A549 (cell line): ENCODE measurements around the gene HERC3. TPM values are rescaled to one million over a fixed set of nuclear protein-coding genes. Genes with fewer than 3 reads are reported as not detected.

Experiments used
- ATAC-seq, 2 experiments: fragments of 200-7000 bp in 1 of 2; fragments of >200 bp in 1 of 2; cut with Nextera tagmentation in 1 of 2; cut with Tn5 transposase in 1 of 2; 3 replicates each; pipeline versions ENCODE4 v1.8.0 to v1.9.1; 2018 to 2020; ENCODE audit warnings: mild to moderate bottlenecking in 1 of 2, moderate library complexity in 1 of 2
- CTCF ChIA-PET: fragments of 300-600 bp; sonication (Branson Sonifier 250); formaldehyde crosslinking; extraction: SDS; loops from one replicate; lab custom pipeline; 2021; ENCODE audit warnings: antibody characterized with exemption, inconsistent platforms; lab: Yijun Ruan, JAX
- POLR2A ChIA-PET: fragments of 350-600 bp; formaldehyde crosslinking; extraction: SDS; loops from one replicate; lab custom pipeline; 2021; ENCODE audit warnings: antibody characterized with exemption, inconsistent platforms; lab: Yijun Ruan, JAX
- DNase-seq, 2 experiments: peaks; one replicate each; pipeline versions ENCODE4 v3.0.0 to v3.0.0-alpha.2; 2011 to 2016; ENCODE audit warnings: low read depth in 1 of 2, low spot score in 1 of 2
- FAIRE-seq: peaks from 2 replicates; lab custom pipeline; 2011; peaks lifted over from hg19 to GRCh38; lab: Jason Lieb, UNC
- H3K27ac ChIP-seq, 2 experiments: fragments of >200 bp; sonication (Bioruptor Twin); formaldehyde crosslinking; 3 replicates each; pipeline ENCODE4 v1.5.1; 2016 to 2017
- H3K4me1 ChIP-seq: fragments of >200 bp; sonication (Bioruptor Twin); formaldehyde crosslinking; 3 replicates; pipeline ENCODE4 v1.6.1; 2016
- H3K4me2 ChIP-seq: fragments of >200 bp; sonication (Bioruptor Twin); formaldehyde crosslinking; 3 replicates; pipeline ENCODE4 v1.6.1; 2016
- H3K4me3 ChIP-seq: fragments of >200 bp; sonication (Bioruptor Twin); formaldehyde crosslinking; 3 replicates; pipeline ENCODE4 v1.5.1; 2016
- H3K9me3 ChIP-seq: fragments of >200 bp; sonication (Bioruptor Twin); formaldehyde crosslinking; 3 replicates; pipeline ENCODE4 v1.6.1; 2016
- ATOH8 ChIP-seq: fragments of 250-450 bp; sonication (Bioruptor Pico); IDR thresholded peaks from 2 replicates; pipeline ENCODE4 v1.5.0; 2020; ENCODE audit warnings: low read depth, mild to moderate bottlenecking, moderate library complexity
- CBX2 ChIP-seq: fragments of 200-600 bp; sonication (generic); IDR thresholded peaks from 2 replicates; pipeline ENCODE4 v1.6.1; 2016; ENCODE audit warnings: low read depth, mild to moderate bottlenecking, borderline replicate concordance
- CHD2 ChIP-seq: fragments of 150-350 bp; IDR thresholded peaks from 2 replicates; pipeline ENCODE4 v1.6.1; 2014; ENCODE audit warnings: low read length; ENCODE audit not compliant: partially characterized antibody
- EHF ChIP-seq: fragments of 250-450 bp; sonication (Bioruptor Pico); IDR thresholded peaks from 2 replicates; pipeline ENCODE4 v1.5.0; 2020; ENCODE audit warnings: mild to moderate bottlenecking
- EHMT2 ChIP-seq: fragments of 200-600 bp; sonication (generic); IDR thresholded peaks from 2 replicates; pipeline ENCODE4 v1.6.1; 2016; ENCODE audit warnings: antibody characterized with exemption, low read depth, mild to moderate bottlenecking, moderate library complexity
- ELK1 ChIP-seq: fragments of 150-350 bp; IDR thresholded peaks from 2 replicates; pipeline ENCODE4 v1.6.1; 2014; ENCODE audit warnings: low read depth, mild to moderate bottlenecking, low read length
- ESRRA ChIP-seq: fragments of 150-350 bp; IDR thresholded peaks from 2 replicates; pipeline ENCODE4 v1.6.1; 2014; ENCODE audit warnings: mild to moderate bottlenecking, low read length, borderline replicate concordance
- FOSL2 ChIP-seq, 2 experiments: fragments of 450-650 bp in 1 of 2; fragments of >200 bp in 1 of 2; sonication (Bioruptor Twin) in 1 of 2; formaldehyde crosslinking; IDR thresholded peaks; 2 replicates each; pipeline versions ENCODE4 v1.5.0 to v1.6.1; 2016 to 2020; ENCODE audit warnings: mild to moderate bottlenecking in 1 of 2, moderate library complexity in 1 of 2
- HDAC2 ChIP-seq: fragments of 200-600 bp; sonication (generic); IDR thresholded peaks from 2 replicates; pipeline ENCODE4 v1.6.1; 2016
- HES2 ChIP-seq: fragments of >200 bp; sonication (Bioruptor Twin); formaldehyde crosslinking; IDR thresholded peaks from 2 replicates; pipeline ENCODE4 v1.6.1; 2016
- HOXB5 ChIP-seq: fragments of 250-450 bp; sonication (Bioruptor Pico); IDR thresholded peaks from 2 replicates; pipeline ENCODE4 v1.5.0; 2020; ENCODE audit warnings: mild to moderate bottlenecking, moderate library complexity
- KDM1A ChIP-seq: fragments of 200-600 bp; sonication (generic); IDR thresholded peaks from 2 replicates; pipeline ENCODE4 v1.6.1; 2016; ENCODE audit warnings: low read depth, mild to moderate bottlenecking
- KDM5A ChIP-seq: fragments of 200-600 bp; sonication (generic); IDR thresholded peaks from 2 replicates; pipeline ENCODE4 v1.6.1; 2016; ENCODE audit warnings: antibody characterized with exemption, mild to moderate bottlenecking
- MAZ ChIP-seq: fragments of 150-350 bp; IDR thresholded peaks from 2 replicates; pipeline ENCODE4 v1.6.1; 2014; ENCODE audit warnings: antibody characterized with exemption, low read depth, low read length, borderline replicate concordance
- NFE2L2 ChIP-seq: fragments of 150-350 bp; conservative IDR thresholded peaks from 2 replicates; pipeline ENCODE4 v1.6.1; 2014; ENCODE audit warnings: low read length
- NPAS2 ChIP-seq: fragments of 250-450 bp; sonication (Bioruptor Pico); IDR thresholded peaks from 2 replicates; pipeline ENCODE4 v1.8.0; 2022; ENCODE audit warnings: mild to moderate bottlenecking, moderate library complexity, borderline replicate concordance
- RAD21 ChIP-seq, 2 experiments: fragments of >200 bp in 1 of 2; sonication (Bioruptor Twin) in 1 of 2; formaldehyde crosslinking in 1 of 2; IDR thresholded peaks in 1 of 2; conservative IDR thresholded peaks in 1 of 2; 2 replicates in 1 of 2; 3 replicates in 1 of 2; pipeline ENCODE4 v1.6.1; 2012 to 2018; ENCODE audit warnings: inconsistent platforms in 1 of 2
- RCOR1 ChIP-seq: fragments of 150-350 bp; IDR thresholded peaks from 2 replicates; pipeline ENCODE4 v1.6.1; 2014; ENCODE audit warnings: antibody characterized with exemption, low read length, low read depth
- RNF2 ChIP-seq: fragments of 200-600 bp; sonication (generic); IDR thresholded peaks from 2 replicates; pipeline ENCODE4 v1.6.1; 2016; ENCODE audit warnings: low read depth, mild to moderate bottlenecking, antibody characterized with exemption, moderate library complexity, borderline replicate concordance
- TFCP2L1 ChIP-seq: fragments of 250-450 bp; sonication (Bioruptor Pico); IDR thresholded peaks from 2 replicates; pipeline ENCODE4 v1.5.0; 2021; ENCODE audit warnings: mild to moderate bottlenecking
- ZFP36 ChIP-seq: fragments of 450-650 bp; IDR thresholded peaks from 2 replicates; pipeline ENCODE4 v1.6.1; 2014; ENCODE audit warnings: borderline replicate concordance; ENCODE audit not compliant: partially characterized antibody
- ZNF302 ChIP-seq: fragments of 250-450 bp; sonication (Bioruptor Pico); IDR thresholded peaks from 2 replicates; pipeline ENCODE4 v1.9.0; 2021; ENCODE audit warnings: inconsistent platforms, mild to moderate bottlenecking, moderate library complexity
- ZSCAN20 ChIP-seq: fragments of 250-450 bp; sonication (Bioruptor Pico); IDR thresholded peaks from 2 replicates; pipeline ENCODE4 v1.8.0; 2022; ENCODE audit warnings: mild to moderate bottlenecking, moderate library complexity
- WGBS: methylation state at CpG from one replicate; pipeline ENCODE4 v1.1.6; 2017; ENCODE audit errors: missing lambda C conversion rate; 5-methylcytosine and 5-hydroxymethylcytosine counted together
- polyA plus RNA-seq, 4 experiments: library from polyadenylated mRNA; depleted of rRNA in 3 of 4; stranded (reverse); fragments of >200 nt; fragmentation: RNase III in 1 of 4; extraction: RNeasy Plus Mini Kit Qiagen cat#74134 plus additional on column Dnase treatment in 1 of 4; gene quantifications; 2 replicates in 3 of 4; 3 replicates in 1 of 4; pipeline ENCODE4 v1.2.3, GENCODE V29; 2011 to 2017
- TF ChIP-seq, protein P1 (sequence below): IDR thresholded peaks from 2 replicates; pipeline ENCODE4 v1.6.1; 2012; ENCODE audit warnings: low read depth, borderline replicate concordance
- TF ChIP-seq, protein P2 (sequence below): IDR thresholded peaks from 2 replicates; pipeline ENCODE4 v1.6.1; 2012
- TF ChIP-seq, protein P3 (sequence below): fragments of >200 bp; sonication (Bioruptor Twin); formaldehyde crosslinking; IDR thresholded peaks from 3 replicates; pipeline ENCODE4 v1.5.1; 2016

The HERC3 gene
- polyA plus RNA-seq, 2 of the 4 experiments (the other 2 are of a cell fraction): 4.9 to 6.2 TPM

GRCh38 chr4:88619971-88620370, 27.7 kb downstream of the HERC3 start:
- WGBS: 7% methylated on average over 1 of the region's 1 CpG

DNA sequence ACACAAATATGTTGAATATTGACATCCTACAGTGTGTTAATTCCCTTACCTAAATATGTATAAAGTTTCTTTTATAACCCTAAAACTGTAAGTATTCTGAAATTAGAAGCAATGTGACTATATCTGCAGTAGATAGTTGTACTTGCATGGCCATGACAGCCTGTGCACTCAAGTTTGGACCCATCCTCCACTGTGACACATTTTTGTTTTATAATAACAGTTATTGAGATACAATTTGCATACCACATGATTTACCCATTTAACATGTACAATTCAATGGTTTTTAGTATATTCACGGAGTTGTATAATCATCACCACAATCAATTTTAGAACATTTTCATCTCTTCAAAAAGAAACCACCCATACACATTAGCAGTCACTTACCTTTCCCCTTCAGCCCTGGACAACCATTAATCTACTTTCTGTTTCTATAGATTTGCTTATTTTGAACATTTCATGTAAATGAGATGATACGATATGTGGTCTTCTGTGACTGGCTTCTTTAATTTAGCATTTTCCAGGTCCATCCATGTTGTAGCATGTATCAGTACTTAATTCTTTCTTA, 29.6 kb downstream of the HERC3 start:
- POLR2A ChIA-PET: no interaction called here
- DNase-seq (no peak), ATAC-seq (no peak), FAIRE-seq (no peak)
- CTCF ChIA-PET: no interaction called here
- TF ChIP-seq ZFP36: no peak
- TF ChIP-seq CBX2: no peak
- TF ChIP-seq TFCP2L1 (CRISPR knock-in tag): no peak
- no peak for TF ChIP-seq NPAS2 (CRISPR knock-in tag)
- TF ChIP-seq, protein P1, sequence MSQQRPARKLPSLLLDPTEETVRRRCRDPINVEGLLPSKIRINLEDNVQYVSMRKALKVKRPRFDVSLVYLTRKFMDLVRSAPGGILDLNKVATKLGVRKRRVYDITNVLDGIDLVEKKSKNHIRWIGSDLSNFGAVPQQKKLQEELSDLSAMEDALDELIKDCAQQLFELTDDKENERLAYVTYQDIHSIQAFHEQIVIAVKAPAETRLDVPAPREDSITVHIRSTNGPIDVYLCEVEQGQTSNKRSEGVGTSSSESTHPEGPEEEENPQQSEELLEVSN: no peak
- TF ChIP-seq EHMT2: no peak
- no peak for TF ChIP-seq ESRRA
- no peak for TF ChIP-seq ZNF302
- TF ChIP-seq FOSL2 (IDR thresholded peaks at IDR 0.05): no peak
- TF ChIP-seq FOSL2 (CRISPR knock-in tag; IDR thresholded peaks at IDR 0.05): no peak
- TF ChIP-seq, all 56 proteins: peak for 0
- peaks cover 43% of the 10 kb centered on the region for H3K4me1 ChIP-seq
- H3K27ac ChIP-seq: peak overlapping the region; percentile 65 to 78; a peak in 4 of 6 replicates
- no peak overlapping the region for H3K4me2 ChIP-seq
- 92% methylated on average over 2 of the region's 2 CpGs for WGBS
- no peak overlapping the region for H3K4me3 ChIP-seq
- H3K9me3 ChIP-seq: no peaks in the 10 kb centered on the region; the same call in 2 of the 3 replicates

More at GRCh38 chr4:88619971-88620370, 27.7 kb downstream of the HERC3 start:
- H3K9me3 ChIP-seq: no peaks in the 10 kb centered on the region; the same call in 2 of the 3 replicates
- CTCF ChIA-PET: interaction anchor here (1.7 kb wide), 1 partner anchor 80 kb away, joined by 5 read pairs; no protein-coding TSS in a partner anchor
- no peak for TF ChIP-seq FOSL2 (IDR thresholded peaks at IDR 0.05)
- no peak for TF ChIP-seq FOSL2 (CRISPR knock-in tag; IDR thresholded peaks at IDR 0.05)
- no peak for TF ChIP-seq HDAC2
- no peak for TF ChIP-seq EHF (CRISPR knock-in tag)
- TF ChIP-seq RNF2: no peak
- TF ChIP-seq, protein P2, sequence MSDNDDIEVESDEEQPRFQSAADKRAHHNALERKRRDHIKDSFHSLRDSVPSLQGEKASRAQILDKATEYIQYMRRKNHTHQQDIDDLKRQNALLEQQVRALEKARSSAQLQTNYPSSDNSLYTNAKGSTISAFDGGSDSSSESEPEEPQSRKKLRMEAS: no peak
- TF ChIP-seq HES2: no peak
- no peak for TF ChIP-seq RCOR1
- no peak for TF ChIP-seq KDM5A
- no peak for TF ChIP-seq MAZ
- TF ChIP-seq KDM1A: no peak
- TF ChIP-seq RAD21 (conservative IDR thresholded peaks at IDR 0.05 in 1 of 2, IDR thresholded peaks at IDR 0.05 in 1 of 2): no peak
- TF ChIP-seq ATOH8 (CRISPR knock-in tag): no peak
- TF ChIP-seq CBX2: no peak
- no peak for TF ChIP-seq NFE2L2
- TF ChIP-seq HOXB5 (CRISPR knock-in tag): no peak
- TF ChIP-seq, protein P3, sequence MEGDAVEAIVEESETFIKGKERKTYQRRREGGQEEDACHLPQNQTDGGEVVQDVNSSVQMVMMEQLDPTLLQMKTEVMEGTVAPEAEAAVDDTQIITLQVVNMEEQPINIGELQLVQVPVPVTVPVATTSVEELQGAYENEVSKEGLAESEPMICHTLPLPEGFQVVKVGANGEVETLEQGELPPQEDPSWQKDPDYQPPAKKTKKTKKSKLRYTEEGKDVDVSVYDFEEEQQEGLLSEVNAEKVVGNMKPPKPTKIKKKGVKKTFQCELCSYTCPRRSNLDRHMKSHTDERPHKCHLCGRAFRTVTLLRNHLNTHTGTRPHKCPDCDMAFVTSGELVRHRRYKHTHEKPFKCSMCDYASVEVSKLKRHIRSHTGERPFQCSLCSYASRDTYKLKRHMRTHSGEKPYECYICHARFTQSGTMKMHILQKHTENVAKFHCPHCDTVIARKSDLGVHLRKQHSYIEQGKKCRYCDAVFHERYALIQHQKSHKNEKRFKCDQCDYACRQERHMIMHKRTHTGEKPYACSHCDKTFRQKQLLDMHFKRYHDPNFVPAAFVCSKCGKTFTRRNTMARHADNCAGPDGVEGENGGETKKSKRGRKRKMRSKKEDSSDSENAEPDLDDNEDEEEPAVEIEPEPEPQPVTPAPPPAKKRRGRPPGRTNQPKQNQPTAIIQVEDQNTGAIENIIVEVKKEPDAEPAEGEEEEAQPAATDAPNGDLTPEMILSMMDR: no peak
- TF ChIP-seq ELK1: no peak
- no peak for TF ChIP-seq CHD2
- no peak for TF ChIP-seq ZSCAN20 (CRISPR knock-in tag)
- DNase-seq (no peak), FAIRE-seq (no peak), ATAC-seq (no peak)
- H3K4me3 ChIP-seq: no peak overlapping the region
- POLR2A ChIA-PET: no interaction called here
- H3K4me2 ChIP-seq: peak overlapping the region; percentile 47
- H3K4me1 ChIP-seq: peaks cover 59% of the 10 kb centered on the region
- peak overlapping the region; percentile 55 to 65; a peak in 5 of 6 replicates for H3K27ac ChIP-seq
